HuH-7.5 (cell line): ENCODE measurements around the gene LRCH2.
"Not testable (repeated sequence)": the region's sequence is repeated elsewhere in the genome, so short reads cannot be mapped to it uniquely, and the experiment has no call there.

Source experiments
- DNase-seq: peaks from one replicate; pipeline ENCODE4 v3.0.0; 2011; ENCODE audit warnings: low spot score

Gene LRCH2

GRCh38 chrX:115209547-115209946 lies 24.3 kb downstream of the LRCH2 start:
- DNase-seq, result not testable (repeated sequence)

GRCh38 chrX:115204040-115204439 lies 29.9 kb downstream of the LRCH2 start:
- DNase-seq, result no peak

- no peak for DNase-seq
Observed at GRCh38 chrX:115192244-115192700, 41.6 kb downstream of the LRCH2 start.

GRCh38 chrX:115191490-115192243 lies 42.2 kb downstream of the LRCH2 start:
- DNase-seq, result no peak

- DNase-seq, result no peak
Observed at GRCh38 chrX:115190636-115191489, 43.0 kb downstream of the LRCH2 start.

GRCh38 chrX:115189646-115190635 lies 44.0 kb downstream of the LRCH2 start:
- no peak for DNase-seq

- DNase-seq, result no peak
Observed at GRCh38 chrX:115189110-115189509, 44.8 kb downstream of the LRCH2 start, which contains the start of gene RBMXL3. Gene RBMXL3 (plus strand): TSS chrX:115189410. CDS start chrX:115189442, 32 bp downstream.

GRCh38 chrX:115183980-115184379 lies 49.9 kb downstream of the LRCH2 start:
- no peak for DNase-seq

GRCh38 chrX:115178473-115178872 lies 55.4 kb downstream of the LRCH2 start:
- no peak for DNase-seq

- no peak for DNase-seq
Observed at GRCh38 chrX:115177932-115178331, 56.0 kb downstream of the LRCH2 start.

- no peak for DNase-seq
Observed at GRCh38 chrX:115174548-115174947, 59.3 kb downstream of the LRCH2 start.

- no peak for DNase-seq
Observed at GRCh38 chrX:115173181-115173580, 60.7 kb downstream of the LRCH2 start.

GRCh38 chrX:115147220-115147619 lies 86.7 kb downstream of the LRCH2 start:
- no peak for DNase-seq

- no peak for DNase-seq
Observed at GRCh38 chrX:115142057-115142456, 91.8 kb downstream of the LRCH2 start.

GRCh38 chrX:115138040-115138439 lies 95.9 kb downstream of the LRCH2 start:
- DNase-seq, result no peak

- no peak for DNase-seq
Observed at GRCh38 chrX:115134382-115134781, 99.5 kb downstream of the LRCH2 start.

GRCh38 chrX:115112411-115112810 lies 121.5 kb downstream of the LRCH2 start:
- DNase-seq, result no peak

- no peak for DNase-seq
Observed at GRCh38 chrX:115098897-115099296, 135.0 kb downstream of the LRCH2 start.

- no peak for DNase-seq
Observed at GRCh38 chrX:115093191-115093590, 140.7 kb downstream of the LRCH2 start.

GRCh38 chrX:115089419-115089818 lies 144.5 kb downstream of the LRCH2 start:
- no peak for DNase-seq

- no peak for DNase-seq
Observed at GRCh38 chrX:115068896-115069295, 165.0 kb downstream of the LRCH2 start.

GRCh38 chrX:115067812-115068211 lies 166.1 kb downstream of the LRCH2 start:
- DNase-seq, result no peak
